GM21360 (cell line): ENCODE measurements around the gene CD300E.

Experiments
- ATAC-seq: cut with Tn5 transposase; IDR thresholded peaks from one replicate; pipeline ENCODE4 v1.9.1; 2021; ENCODE audit warnings: mild to moderate bottlenecking, moderate library complexity; ENCODE audit not compliant: unreplicated experiment

The CD300E gene, protein sequence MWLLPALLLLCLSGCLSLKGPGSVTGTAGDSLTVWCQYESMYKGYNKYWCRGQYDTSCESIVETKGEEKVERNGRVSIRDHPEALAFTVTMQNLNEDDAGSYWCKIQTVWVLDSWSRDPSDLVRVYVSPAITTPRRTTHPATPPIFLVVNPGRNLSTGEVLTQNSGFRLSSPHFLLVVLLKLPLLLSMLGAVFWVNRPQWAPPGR

DNA sequence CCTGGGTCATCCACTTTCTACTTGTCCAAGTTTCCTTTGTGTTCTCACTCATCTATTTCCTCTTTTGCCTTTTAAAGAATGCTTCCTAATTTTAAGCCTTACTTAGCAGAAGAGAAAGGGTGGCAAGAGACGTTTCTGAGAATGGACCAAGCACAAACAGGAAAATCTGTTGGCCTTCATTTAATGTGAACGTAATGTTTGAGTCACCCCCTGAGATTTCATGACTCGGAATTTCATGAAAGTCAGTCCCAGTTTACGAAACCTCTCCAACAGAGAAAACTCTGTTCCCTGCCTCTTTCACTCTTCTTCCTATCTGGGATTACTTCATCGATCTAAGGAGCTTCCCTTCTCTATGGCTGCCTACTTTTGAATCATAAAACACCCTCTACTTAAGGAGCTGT, at the start of gene CD300E:
Gene CD300E (minus strand): TSS at position 46 of the 401 bp plus-strand sequence. CDS start 117 bp downstream, outside the sequence.
- ATAC-seq: no peak

DNA sequence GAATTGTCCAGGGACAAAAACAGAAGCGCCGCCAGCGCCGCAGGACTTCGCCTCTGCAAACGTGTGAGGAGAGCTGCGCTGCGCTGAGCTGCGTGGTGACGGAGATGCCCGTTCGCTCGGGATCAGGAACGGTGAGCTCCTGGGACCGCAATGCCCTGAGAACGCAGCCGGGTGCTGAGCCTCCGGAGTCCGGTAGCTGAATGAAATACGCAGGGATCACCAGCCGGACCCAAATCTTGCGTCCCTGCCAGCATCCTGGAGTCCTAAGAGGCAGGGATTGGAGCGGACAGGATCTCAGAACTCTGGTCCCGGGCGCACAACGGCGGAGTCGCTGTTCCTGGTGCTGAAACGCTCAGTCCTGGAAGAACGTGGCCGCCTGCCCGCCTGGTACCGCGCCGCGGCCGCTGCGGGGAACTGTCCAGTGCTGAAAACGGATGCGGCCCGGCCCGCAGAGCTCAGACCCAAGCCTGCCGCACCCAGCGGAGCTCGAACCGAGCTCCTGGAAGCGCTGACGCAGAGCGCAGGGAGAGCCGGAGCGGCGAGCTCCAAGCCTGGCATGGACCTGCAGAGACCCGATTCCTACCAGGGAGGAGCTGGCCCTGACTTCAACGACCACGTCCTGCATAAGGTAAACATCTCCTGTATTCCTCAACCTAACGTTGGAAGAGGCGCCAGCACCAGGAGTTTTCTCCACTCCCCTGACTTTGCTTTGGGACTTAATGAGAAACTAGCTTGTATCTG, 47.7 kb upstream of the CD300E start:
- no peak for ATAC-seq

DNA sequence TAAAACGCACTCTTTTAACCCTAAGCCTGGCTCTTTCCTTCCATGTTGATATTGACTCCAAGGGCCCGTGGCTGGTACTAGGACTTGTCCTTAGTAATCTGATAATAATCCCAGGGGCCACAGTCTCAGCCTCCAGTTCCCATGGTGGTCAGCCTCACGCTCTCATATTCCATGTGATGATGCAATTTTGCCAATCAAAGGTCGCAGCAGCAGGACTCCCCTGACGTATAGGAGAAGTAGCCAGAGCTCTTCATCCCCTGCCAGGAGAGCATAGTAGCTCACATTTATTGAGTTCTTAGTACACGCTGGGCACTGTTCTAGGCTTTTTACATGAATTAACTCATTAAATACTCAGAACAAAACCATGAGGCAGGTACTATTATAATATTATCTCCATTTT, 46.8 kb upstream of the CD300E start:
- no peak for ATAC-seq

DNA sequence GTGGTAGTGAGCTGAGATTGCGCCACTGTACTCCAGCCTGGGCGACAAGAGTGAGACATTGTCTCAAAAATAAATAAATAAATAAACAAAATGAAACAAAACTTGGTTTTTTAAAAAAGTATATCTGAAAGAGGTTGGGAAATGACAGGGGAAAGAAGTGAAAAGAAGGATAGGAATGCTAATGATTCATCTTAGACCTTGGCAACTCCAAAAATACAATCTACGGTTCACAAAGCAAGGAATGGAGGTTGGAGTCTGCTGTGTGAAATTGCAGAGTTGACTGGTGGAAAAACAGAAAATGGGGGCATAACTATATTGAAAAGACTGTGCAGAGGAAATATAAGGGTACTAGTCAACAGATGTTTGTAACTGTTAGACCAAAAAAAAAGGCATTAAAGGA, 40.0 kb upstream of the CD300E start:
- ATAC-seq: no peak

DNA sequence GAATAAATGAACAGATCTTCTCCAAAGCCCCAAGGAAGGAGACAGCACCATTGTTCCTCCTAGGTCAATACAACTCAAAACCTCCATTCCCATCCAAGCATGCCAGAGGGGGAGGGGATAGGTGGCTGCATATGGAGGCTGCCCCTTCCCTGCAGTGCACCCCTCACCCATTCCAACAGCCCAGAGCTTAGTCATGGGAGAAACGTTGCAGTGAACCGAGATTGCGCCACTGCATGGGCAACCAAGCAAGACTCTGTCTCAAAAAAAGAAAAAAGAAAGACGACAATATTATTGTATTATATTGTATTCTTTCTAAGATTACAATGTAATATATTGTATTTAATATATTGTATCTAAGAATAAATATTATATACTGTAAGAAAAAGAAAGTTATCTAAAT, 36.4 kb upstream of the CD300E start:
- no peak for ATAC-seq

DNA sequence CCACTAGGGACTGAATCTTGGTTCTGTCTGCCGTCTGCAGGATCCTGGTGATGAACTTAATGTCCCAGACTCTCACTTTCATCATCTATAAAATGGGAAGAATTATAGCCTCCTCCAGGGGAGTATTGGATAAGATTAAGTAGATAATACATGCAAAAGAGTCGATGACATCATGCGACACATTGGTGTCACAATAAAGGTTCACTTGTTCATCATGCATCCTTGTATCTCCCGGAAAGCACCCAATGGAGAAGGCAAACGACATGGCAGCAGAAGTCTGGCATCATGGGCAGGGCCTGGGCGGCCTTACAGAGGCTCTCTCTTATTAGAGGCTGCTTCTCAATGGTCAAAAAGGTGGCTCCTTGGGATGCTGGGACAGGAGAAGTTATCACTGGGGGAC, 35.1 kb upstream of the CD300E start:
- ATAC-seq: no peak

DNA sequence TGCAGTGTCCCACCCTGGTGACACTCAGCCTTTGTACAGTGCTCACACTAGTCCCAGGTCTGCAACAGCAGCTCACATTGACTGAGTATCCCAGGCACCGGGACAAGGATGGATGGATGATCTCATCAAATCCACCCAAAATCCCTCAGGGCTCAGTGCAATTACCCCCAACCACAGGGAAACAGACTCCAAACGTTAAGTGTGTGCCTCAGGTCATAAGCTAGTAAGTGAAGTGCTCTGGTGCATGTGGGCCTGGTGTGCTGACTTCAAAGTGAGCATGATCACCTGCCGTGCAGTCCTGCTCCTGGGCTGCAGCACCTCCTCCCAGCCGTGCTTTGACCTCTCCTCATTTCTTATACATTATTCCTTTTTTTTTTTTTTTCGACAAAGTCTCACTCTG, 31.2 kb upstream of the CD300E start:
- ATAC-seq: no peak

DNA sequence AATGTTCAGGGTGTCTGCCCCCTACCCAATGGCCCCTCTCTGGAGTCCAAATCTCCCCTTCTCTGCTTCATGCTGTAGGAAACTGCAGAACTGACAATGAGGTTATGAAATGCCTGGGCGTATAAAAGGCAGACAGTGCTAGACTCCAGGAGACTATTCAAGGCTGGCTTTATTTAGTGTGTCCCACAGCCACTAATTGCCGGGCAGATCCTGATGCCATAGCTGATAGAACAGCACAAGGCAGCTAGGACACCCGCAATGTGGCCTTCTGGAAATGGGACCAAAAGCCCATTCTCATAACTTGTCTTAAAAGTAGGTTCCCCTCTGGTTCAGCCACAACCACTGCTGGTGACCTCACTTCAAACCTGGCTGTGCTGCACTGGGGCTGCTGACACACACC, 28.5 kb upstream of the CD300E start:
- ATAC-seq: no peak

DNA sequence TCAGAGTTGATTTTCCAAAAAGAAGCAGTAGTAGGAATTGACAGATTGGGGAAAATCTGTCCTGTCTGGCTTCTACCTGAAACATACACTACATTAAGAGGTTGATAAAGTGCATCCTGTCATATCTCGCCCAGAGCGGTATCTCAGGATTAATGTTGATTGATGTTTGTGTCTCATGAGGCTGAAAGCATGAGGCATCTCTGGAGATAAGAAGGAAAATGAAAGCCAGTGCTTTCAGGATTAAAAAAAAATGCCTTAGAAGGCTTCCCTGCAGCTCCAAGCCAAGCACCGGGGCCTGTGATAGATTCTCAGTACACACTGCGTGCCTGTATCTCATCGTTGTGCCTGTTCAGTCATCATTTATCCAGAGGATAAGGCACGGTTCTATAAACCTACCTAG, 26.4 kb upstream of the CD300E start:
- ATAC-seq: no peak

DNA sequence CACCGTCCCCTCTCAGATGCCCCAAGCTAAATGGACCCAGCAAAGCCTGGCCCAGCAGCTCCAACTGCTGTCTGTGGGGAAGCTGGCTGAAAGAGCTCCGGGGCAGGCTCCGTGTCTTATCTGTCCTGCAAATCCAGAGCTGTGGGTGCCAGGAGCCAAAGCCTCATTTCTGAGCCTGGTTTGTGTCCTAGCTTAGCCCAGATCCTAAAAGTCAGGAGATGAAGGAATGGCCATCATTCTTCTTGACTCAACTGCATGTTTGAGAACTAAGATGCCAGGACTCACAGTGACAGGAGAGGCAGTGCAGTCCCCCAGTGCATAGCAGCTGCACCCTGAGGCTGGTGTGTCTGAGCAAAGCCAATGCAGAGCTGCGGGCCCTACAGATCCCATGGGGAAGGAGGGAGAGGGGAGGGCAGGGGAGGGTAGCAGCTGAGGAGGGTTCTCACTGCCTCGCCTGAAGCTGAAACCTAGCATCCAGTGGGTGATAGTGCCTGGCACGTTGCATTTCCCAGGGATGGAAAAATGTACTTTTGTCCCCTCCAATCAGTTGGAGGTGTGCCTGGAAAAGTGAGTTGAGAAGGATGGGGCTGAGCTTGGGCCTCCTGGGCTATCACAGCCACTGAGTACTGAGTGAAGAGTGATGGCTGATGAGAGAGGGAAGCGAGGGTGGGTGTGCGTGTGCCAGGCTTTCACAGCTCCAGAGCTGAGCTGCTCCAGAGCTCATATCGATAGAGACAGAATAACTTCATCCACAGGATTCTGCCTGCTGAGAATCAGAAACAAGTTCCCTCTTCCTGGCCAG, 24.5 kb upstream of the CD300E start:
- ATAC-seq: no peak

DNA sequence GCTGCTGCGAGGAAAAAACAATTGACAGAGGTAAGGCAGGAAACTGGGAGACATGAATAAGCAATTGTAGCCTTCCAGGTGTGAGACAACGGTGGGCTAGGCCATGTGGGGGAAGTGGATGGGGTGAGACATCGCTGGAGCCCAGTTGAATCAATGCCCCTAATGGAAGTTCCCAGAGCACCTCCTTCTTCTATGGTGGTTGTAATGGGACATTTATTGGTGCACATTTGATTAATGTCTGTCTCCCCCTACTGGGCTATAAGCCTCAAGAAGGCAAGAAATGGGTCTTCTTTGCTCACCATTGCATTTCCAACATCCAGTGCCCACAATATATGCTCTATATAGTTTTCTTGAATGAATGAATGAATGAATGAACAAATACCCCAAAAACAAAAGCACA, 22.7 kb upstream of the CD300E start:
- no peak for ATAC-seq

DNA sequence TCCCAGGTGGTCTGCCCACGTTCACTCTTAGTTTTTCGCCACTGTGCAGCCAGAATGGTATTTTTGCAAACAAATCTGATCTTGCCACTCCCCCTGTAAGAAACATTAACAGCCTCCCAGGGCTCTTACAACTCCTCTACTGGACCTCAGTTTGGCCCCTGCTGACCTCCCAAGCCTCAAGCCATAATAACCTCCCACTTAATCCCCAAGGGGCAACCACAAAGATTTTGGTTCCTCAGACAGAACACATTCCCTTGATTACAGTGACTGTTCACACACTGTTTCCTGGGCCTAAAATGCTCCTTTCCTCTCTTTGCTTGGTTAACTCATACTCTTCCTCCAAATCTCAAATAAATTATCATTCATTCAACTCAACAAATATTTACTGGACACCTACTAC, 21.5 kb upstream of the CD300E start:
- no peak for ATAC-seq

DNA sequence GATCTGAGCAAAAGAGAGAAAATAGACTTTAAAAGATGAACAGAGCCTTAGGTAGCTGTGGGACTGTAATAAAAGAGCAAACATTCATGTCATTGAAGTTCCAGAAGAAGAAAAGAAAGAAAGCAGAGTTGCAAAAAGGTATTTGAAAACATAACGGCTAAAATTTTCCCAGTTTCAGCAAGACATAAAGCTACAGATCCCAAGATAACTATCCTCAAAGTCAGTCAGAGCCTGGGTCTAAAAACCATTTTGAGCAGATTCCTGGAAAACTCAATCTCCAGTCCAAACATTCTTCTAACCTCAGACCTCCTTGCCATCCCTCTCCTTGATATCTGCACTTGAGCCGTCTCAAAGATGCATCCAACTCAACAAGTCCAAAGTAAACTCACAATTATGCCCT, 20.9 kb upstream of the CD300E start:
- ATAC-seq: no peak

DNA sequence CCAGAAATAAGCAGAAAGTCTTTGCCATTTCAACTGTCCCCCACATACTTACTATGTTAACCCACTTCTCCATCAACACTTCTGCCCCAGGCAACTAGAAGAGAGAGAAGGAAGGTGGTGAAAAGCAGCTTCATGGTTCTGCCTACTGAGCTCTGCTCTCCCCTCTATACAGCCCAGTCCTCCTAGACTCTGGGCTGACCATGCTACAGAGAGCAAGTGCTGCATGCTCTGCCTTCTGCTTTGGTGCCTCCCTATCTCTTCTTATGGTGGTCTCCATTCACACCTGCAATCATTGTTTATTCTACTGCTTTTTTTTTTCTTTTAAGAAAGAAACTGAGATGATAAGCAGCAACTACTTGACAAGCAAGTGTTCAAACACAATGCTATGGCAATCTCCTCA, 20.3 kb upstream of the CD300E start:
- ATAC-seq: no peak

DNA sequence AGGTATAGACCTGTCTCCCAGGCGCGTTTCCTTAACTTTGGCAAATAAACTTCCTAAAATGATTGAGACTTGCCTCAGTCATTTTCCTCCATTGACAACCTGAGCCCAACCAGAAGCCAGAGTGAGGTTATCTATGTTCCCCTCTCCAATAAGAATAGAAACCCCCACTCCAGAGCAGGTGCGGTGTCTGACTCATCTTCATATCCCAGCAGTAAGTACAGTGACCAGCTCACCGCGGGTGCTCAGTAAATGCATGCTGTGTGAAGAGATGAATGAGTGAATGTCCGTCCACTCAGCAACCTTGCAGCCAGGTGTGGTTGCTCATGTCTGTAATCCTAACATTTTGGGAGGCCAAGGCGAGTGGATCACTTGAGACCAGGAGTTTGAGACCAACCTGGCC, 19.5 kb upstream of the CD300E start:
- no peak for ATAC-seq

DNA sequence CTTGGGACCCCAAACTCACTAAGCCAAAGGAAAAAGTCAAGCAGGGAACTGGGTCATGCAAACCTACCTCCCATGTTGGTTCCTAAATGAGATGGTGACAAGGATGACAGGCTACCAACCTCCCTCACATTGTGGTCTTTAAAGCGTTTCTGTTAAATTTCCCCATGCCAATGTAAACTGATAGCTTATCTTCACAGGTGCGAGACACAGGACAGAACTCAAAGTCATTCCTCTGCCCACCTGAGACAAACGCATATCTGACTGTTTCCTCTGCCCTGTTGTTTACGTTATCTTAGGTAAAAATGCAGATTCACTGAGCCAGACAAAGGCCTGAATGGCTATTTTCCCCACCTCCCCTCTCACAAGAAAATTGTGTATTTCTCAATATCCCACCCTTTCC, 19.0 kb upstream of the CD300E start:
- no peak for ATAC-seq

DNA sequence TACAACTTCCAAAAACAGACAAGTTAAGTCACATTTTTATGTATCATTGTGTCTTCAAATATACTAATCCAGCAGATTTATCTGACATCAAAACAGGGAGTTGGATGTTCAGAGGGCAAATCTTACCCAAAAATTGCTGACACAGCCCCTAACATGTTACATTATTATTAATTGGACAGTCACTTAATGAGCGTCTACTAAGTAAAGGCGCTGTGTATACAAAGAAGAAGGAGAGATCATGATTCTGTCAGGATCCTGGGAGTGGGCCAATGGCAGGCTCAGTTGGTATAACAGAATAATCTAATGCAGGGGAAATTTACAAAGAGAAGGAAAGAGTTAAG, 18.4 kb upstream of the CD300E start:
- no peak for ATAC-seq

DNA sequence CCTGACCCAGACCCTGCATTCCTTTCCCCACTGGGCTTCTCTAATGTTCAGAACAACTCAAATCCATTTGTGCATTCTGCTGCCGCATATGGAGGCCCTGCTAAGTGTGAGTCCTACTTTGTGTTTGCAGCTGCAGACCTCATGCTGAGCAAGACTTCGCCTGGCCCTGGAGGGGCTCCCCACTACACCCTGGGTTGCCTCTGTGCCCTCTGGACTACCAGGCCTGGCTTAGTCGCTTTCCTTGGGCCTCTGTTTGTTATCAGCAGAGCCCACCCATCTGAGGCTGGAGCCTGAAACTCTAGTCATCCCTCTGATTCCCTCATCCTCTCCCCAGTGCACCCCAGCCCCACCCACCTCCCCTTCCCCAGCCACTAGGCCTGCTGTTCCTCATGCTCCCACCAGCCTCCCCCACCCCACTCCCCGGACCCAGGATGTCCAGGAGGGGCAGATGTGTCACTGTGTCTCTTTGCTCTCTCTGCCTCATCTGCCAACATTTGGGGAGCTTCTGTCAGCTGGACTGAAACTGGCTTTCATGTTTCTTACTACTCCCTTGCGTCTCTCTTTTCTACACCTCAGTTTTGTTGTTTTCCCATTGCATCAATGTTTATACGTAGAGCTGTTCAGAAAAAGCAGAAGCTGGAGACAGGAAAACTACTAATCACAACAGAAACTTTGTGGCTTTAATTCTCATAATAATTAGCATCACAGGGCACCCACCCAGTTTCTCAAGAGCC, 17.9 kb upstream of the CD300E start:
- ATAC-seq: no peak

DNA sequence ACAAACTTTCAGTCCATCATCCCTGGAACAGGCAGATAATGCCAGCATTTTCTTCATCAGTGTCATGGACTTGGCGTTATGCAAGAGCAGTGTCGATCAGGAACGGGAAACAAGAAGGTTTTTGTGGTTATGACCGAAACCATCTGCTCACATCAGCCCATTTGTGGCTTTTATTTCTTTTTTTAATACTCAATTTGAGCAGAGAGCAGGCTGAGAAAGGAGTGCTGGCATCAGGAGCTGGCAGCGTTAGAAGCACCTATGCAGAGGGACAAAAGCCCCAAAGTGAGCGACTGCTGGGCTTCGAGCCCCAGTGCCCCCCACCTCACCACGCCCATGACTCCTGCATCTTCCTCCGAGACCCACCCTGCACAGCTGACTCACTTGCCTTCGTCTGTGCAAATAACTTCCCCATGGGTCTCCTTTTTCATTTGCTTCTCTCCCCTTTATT, 16.2 kb upstream of the CD300E start:
- ATAC-seq: no peak

DNA sequence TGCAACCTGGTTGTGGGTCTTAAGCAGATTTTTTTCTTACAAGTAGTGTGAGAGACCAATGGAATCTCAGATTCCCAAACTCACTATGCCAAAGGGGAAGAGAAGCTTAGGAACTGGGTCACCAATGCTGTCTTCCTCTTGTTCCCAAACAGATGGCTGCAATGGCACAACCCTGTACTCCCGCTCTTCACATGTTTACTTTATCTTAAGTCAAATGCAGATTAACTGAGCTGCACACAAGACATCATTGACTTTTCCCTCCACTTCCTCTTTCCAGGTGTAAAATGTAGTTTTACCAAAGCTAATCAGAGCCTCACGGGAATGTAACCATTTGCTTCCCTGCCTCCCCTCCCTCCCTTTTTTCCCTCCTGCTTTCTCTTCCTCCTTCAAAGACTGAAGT, 14.4 kb upstream of the CD300E start:
- ATAC-seq: no peak

DNA sequence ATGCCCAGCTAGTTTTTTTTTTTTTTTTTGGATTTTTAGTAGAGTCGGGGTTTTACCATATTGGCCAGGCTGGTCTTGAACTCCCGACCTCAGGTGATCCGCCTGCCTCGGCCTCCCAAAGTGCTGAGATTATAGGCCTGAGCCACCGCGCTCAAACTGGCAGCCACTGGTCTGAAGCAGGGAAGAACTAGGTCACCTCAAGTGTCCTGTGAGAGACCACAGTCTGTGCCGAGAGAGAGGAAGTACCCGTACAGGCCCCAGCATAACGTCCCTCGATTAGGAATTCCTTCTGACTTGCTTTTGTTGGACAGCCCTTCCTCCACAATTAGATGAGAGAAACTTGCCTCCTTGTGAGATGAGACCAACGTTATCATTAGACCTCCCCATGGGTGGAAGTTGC, 13.7 kb upstream of the CD300E start:
- ATAC-seq: no peak
